HG02943 (cell line): Measurements from ENCODE around the gene CDPF1.

Experiments used
- ATAC-seq: cut with Tn5 transposase; IDR thresholded peaks from one replicate; pipeline ENCODE4 v1.9.1; 2021; ENCODE audit warnings: mild to moderate bottlenecking, low read depth, moderate library complexity; ENCODE audit not compliant: unreplicated experiment

CDPF1 gene

GRCh38 chr22:46260038-46260437 lies 9.9 kb upstream of the CDPF1 start:
- ATAC-seq = no peak

GRCh38 chr22:46259374-46259773 lies 9.3 kb upstream of the CDPF1 start:
- ATAC-seq = no peak

- ATAC-seq = no peak
Observed at GRCh38 chr22:46256358-46256958, 6.4 kb upstream of the CDPF1 start.

GRCh38 chr22:46251816-46252380 lies 1.8 kb upstream of the CDPF1 start:
- ATAC-seq = no peak

GRCh38 chr22:46251266-46251665 lies 1.2 kb upstream of the CDPF1 start:
- no peak for ATAC-seq

- ATAC-seq = peak; percentile 15
Observed at GRCh38 chr22:46250783-46251125, 661 bp upstream of the CDPF1 start.

GRCh38 chr22:46247443-46247975 lies 2.6 kb downstream of the CDPF1 start:
- ATAC-seq = no peak

- ATAC-seq = no peak
Observed at GRCh38 chr22:46246178-46246577, 3.9 kb downstream of the CDPF1 start.

- ATAC-seq = no peak
Observed at GRCh38 chr22:46245511-46245910, 4.6 kb downstream of the CDPF1 start.

- ATAC-seq = no peak
Observed at GRCh38 chr22:46244771-46245170, 5.3 kb downstream of the CDPF1 start.

GRCh38 chr22:46242076-46242475 lies 8.0 kb downstream of the CDPF1 start:
- ATAC-seq = no peak

GRCh38 chr22:46241396-46242007 lies 8.6 kb downstream of the CDPF1 start:
- no peak for ATAC-seq

- ATAC-seq = no peak
Observed at GRCh38 chr22:46240907-46241306, 9.2 kb downstream of the CDPF1 start.

- no peak for ATAC-seq
Observed at GRCh38 chr22:46240506-46240905, 9.6 kb downstream of the CDPF1 start.

- no peak for ATAC-seq
Observed at GRCh38 chr22:46240073-46240472, 10.0 kb downstream of the CDPF1 start.

- no peak for ATAC-seq
Observed at GRCh38 chr22:46239261-46240048, 10.6 kb downstream of the CDPF1 start.

GRCh38 chr22:46238541-46238940 lies 11.6 kb downstream of the CDPF1 start:
- ATAC-seq = no peak

GRCh38 chr22:46237453-46238124 lies 12.5 kb downstream of the CDPF1 start:
- no peak for ATAC-seq

GRCh38 chr22:46234969-46235368 lies 15.1 kb downstream of the CDPF1 start:
- no peak for ATAC-seq

GRCh38 chr22:46233231-46233630 lies 16.9 kb downstream of the CDPF1 start:
- ATAC-seq = no peak
